ENCODE data around the gene SLC31A1. TPM values are rescaled to one million over a fixed set of nuclear protein-coding genes. Genes with fewer than 3 reads are reported as not detected.

Gene SLC31A1
- total and polyA plus RNA-seq, 2 of the 13 experiments (the other 11 are each of a cell fraction or from before 2014, with no cell fraction given), result 62.9 to 70.0 TPM

DNA sequence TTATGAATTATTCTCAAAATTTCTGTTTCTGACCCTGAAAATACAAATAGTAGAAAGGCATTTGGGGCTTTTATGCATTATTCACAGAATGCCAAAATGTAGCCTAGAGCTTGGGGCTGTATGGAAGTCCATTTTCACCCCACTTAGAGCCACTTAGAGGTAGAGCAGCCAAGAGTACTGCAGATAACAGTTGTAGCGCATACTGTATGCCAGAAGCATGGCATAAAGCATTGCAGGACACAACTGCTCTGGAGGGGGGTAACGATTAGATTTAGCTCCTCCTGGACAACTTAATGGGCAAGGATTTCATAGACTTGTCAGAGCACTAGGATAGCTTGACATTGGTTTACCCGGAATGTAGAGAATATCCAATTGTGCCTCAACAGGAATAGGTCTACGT, 15.7 kb downstream of the SLC31A1 start:
- TF ChIP-seq KLF9 (CRISPR knock-in tag; IDR thresholded peaks at IDR 0.05; ENCODE audit: low read depth), result no peak
- TF ChIP-seq, protein P1, sequence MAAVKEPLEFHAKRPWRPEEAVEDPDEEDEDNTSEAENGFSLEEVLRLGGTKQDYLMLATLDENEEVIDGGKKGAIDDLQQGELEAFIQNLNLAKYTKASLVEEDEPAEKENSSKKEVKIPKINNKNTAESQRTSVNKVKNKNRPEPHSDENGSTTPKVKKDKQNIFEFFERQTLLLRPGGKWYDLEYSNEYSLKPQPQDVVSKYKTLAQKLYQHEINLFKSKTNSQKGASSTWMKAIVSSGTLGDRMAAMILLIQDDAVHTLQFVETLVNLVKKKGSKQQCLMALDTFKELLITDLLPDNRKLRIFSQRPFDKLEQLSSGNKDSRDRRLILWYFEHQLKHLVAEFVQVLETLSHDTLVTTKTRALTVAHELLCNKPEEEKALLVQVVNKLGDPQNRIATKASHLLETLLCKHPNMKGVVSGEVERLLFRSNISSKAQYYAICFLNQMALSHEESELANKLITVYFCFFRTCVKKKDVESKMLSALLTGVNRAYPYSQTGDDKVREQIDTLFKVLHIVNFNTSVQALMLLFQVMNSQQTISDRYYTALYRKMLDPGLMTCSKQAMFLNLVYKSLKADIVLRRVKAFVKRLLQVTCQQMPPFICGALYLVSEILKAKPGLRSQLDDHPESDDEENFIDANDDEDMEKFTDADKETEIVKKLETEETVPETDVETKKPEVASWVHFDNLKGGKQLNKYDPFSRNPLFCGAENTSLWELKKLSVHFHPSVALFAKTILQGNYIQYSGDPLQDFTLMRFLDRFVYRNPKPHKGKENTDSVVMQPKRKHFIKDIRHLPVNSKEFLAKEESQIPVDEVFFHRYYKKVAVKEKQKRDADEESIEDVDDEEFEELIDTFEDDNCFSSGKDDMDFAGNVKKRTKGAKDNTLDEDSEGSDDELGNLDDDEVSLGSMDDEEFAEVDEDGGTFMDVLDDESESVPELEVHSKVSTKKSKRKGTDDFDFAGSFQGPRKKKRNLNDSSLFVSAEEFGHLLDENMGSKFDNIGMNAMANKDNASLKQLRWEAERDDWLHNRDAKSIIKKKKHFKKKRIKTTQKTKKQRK (IDR thresholded peaks at IDR 0.05; ENCODE audit: low read length), result no peak
- no peak overlapping the region for H3K4me2 ChIP-seq (ENCODE audit: low read depth, low read length)
- H3K9me3 ChIP-seq (ENCODE audit: low read length), result no peaks in the 10 kb centered on the region
- ATAC-seq (no peak), DNase-seq (ENCODE audit: low spot score) (no peak), FAIRE-seq (no peak)
- no peak overlapping the region for H3K9ac ChIP-seq (ENCODE audit: insufficient read depth, low read depth, low read length)
- intact Hi-C loops (cut with micrococcal nuclease; ENCODE audit: unreplicated experiment), result no loop called here
- no peak overlapping the region for H3K27ac ChIP-seq (ENCODE audit: extremely low read length, insufficient read depth, low read length)
- H3K36me3 ChIP-seq (replicated peaks in 1 of 2; ENCODE audit: control insufficient read depth in 1 of 2, insufficient read depth in 2 of 2, low read length in 2 of 2), result peaks cover 0 to 10% of the 10 kb centered on the region in 2 experiments; a peak in 3 of 5 replicates
- H3K27me3 ChIP-seq (ENCODE audit: control insufficient read depth in 1 of 2, insufficient read depth in 2 of 2, low read length in 2 of 2), result no peaks in the 10 kb centered on the region
- H3K4me1 ChIP-seq (ENCODE audit: insufficient read depth, low read length), result peaks cover 24% of the 10 kb centered on the region
- no TSS peak for BruUV-seq (replicated peaks)
- 96% methylated on average over 4 of the region's 4 CpGs for WGBS (ENCODE audit: low lambda C conversion rate)
- no peak overlapping the region for H2AFZ ChIP-seq (ENCODE audit: low read length)
- ChIA-PET CTCF (ENCODE audit: low intra/inter-chr PET ratio, low total read pairs) (no interaction called here), POLR2A (no interaction called here)
- H4K20me1 ChIP-seq (ENCODE audit: insufficient read depth, low read length), result peaks cover 17% of the 10 kb centered on the region
- no peak overlapping the region for H3K4me3 ChIP-seq (replicated peaks in 1 of 3; ENCODE audit: insufficient read depth in 1 of 3, low read depth in 2 of 3, low read length in 3 of 3)
- in situ Hi-C loops (cut with HindIII; ENCODE audit: extremely low pct_ligation_motif_present, low pct_unique_long_range_greater_than_20kb), result no loop called here
- H3K79me2 ChIP-seq (ENCODE audit: insufficient read depth, low read length), result peaks cover 63% of the 10 kb centered on the region

- no TSS peak for BruUV-seq (replicated peaks)
- no peak for TF ChIP-seq NPAS2 (CRISPR knock-in tag; IDR thresholded peaks at IDR 0.05; ENCODE audit: borderline replicate concordance)
- no peak for TF ChIP-seq ZFP90 (CRISPR knock-in tag; IDR thresholded peaks at IDR 0.05; ENCODE audit: borderline replicate concordance)
- no peak for TF ChIP-seq ZNF616 (CRISPR knock-in tag; IDR thresholded peaks at IDR 0.05; ENCODE audit: low read depth)
- ChIA-PET CTCF (ENCODE audit: low intra/inter-chr PET ratio, low total read pairs) (no interaction called here), POLR2A (no interaction called here)
- intact Hi-C loops (cut with micrococcal nuclease; ENCODE audit: unreplicated experiment) (no loop called here), in situ Hi-C loops (cut with HindIII; ENCODE audit: extremely low pct_ligation_motif_present, low pct_unique_long_range_greater_than_20kb) (no loop called here)
- ATAC-seq (no peak), FAIRE-seq (no peak), DNase-seq (ENCODE audit: low spot score) (no peak)
- H3K4me1 ChIP-seq (ENCODE audit: insufficient read depth, low read length), result peaks cover 13% of the 10 kb centered on the region
- peaks cover 0 to 10% of the 10 kb centered on the region in 2 experiments; a peak in 3 of 5 replicates for H3K36me3 ChIP-seq (replicated peaks in 1 of 2; ENCODE audit: control insufficient read depth in 1 of 2, insufficient read depth in 2 of 2, low read length in 2 of 2)
- no peaks in the 10 kb centered on the region for H3K27me3 ChIP-seq (ENCODE audit: control insufficient read depth in 1 of 2, insufficient read depth in 2 of 2, low read length in 2 of 2)
- no peak overlapping the region for H3K4me2 ChIP-seq (ENCODE audit: low read depth, low read length)
- H4K20me1 ChIP-seq (ENCODE audit: insufficient read depth, low read length), result peaks cover 28% of the 10 kb centered on the region
- no peak overlapping the region for H3K27ac ChIP-seq (ENCODE audit: extremely low read length, insufficient read depth, low read length)
- no peak overlapping the region for H3K4me3 ChIP-seq (replicated peaks in 1 of 3; ENCODE audit: insufficient read depth in 1 of 3, low read depth in 2 of 3, low read length in 3 of 3)
- H2AFZ ChIP-seq (ENCODE audit: low read length), result no peak overlapping the region
- peaks cover 64% of the 10 kb centered on the region for H3K79me2 ChIP-seq (ENCODE audit: insufficient read depth, low read length)
- H3K9ac ChIP-seq (ENCODE audit: insufficient read depth, low read depth, low read length), result no peak overlapping the region
- no peaks in the 10 kb centered on the region for H3K9me3 ChIP-seq (ENCODE audit: low read length)
- WGBS (ENCODE audit: low lambda C conversion rate), result 96% methylated on average over 10 of the region's 10 CpGs
Observed at GRCh38 chr9:113238202-113238858, 17.0 kb downstream of the SLC31A1 start.

Measured in HepG2 (cell line).